RKO (cell line): ENCODE results near the gene MAP3K21.
A peak's percentile ranks its signal among the peaks of the same experiment; 100 is the strongest.

ENCODE experiments used
- DNase-seq: peaks from one replicate; pipeline ENCODE4 v3.0.0-alpha.2; 2016; ENCODE audit warnings: low spot score

The MAP3K21 gene

DNA sequence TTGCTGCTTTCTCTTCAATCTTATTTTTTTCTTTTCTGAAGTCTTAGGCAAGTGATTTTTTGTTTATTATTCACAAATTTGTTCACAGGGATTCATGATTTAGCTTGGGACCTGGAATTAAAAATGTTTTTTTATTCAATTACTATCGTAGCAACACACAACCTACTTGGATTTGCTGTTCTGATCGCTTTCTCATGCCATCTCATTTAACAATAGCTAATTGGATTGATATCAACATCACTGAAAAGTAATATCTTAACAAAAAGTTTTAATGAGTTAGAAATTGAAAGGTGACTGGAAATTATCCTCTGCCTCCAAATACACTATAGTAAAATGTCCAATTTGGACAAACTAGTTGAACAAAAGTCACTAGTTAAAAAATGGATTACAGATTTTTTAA lies 32.4 kb downstream of the MAP3K21 start:
- no peak for DNase-seq

DNA sequence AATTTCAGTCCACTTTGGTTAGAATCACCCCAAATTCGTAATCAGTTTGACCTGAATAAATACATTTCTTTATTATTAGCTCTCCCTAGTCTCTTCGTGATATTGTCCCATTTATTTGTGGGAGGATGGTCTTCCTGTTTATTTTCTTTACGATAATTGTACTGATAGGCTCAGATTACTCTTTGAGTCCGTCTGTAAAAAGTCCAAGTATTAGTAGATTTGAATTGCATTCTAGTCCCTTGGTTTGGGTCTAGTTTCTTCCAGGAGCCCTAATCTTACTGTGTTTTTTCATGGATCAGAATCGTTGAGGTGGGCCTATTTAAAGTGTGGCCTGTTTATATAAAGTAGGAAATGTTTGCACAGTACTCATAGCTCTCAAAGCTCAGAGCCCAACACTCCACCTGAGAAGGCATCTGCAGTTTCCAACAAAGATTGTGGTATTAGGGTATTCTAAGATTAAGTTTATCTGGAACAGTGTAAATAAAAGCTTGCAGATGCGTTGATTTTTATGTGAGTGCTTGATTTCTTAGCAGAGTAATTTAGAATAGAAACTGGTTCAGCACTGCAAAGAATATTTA lies 33.1 kb downstream of the MAP3K21 start:
- no peak for DNase-seq

DNA sequence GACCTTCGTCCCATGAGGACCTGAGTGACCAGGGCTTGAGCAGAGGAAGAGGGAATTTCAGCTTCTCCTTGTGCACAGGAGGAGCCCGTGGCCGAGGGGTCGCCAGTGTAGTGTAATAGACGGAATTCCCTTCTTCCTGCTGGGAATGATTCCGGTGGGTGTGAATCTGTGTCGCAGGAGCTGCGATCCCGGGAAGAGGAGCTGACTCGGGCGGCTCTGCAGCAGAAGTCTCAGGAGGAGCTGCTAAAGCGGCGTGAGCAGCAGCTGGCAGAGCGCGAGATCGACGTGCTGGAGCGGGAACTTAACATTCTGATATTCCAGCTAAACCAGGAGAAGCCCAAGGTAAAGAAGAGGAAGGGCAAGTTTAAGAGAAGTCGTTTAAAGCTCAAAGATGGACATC lies 34.4 kb downstream of the MAP3K21 start:
- DNase-seq = no peak

DNA sequence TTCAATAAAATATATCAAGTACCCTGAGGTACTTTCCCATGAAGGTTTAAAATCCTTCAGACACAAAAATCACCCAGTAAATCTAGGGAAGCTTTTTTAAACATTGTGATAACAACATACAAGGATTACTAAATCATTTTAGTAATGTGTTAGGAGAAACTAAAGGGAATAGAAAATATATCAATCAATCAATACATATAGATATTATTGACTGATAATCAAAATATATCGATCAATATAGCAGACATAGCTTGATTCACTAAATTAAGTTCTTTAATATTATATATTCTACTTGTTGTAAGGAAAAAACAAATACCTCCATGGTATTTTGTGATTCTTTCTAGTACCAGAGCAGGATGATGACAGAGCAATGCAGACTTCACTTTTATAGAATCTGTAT lies 35.2 kb downstream of the MAP3K21 start:
- DNase-seq = no peak

DNA sequence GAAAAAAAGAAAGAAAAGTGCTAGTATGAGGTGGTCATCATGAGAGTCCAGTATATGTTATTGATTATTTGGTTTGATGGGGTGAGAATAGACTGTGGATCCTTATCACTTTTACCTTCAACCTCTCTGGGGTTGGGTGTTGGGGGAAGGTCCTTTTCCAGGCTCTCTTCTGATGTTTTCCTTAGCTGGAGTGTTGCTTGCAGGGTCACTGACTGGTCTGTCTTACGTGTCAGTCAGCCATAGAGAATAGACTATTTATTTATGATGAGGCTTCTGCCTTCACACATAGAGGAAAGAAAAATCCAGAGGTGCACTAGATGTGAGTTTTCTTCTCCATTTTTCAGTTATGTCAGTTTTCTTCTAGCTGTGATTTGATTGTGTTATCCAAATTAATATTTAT lies 36.5 kb downstream of the MAP3K21 start:
- no peak for DNase-seq

DNA sequence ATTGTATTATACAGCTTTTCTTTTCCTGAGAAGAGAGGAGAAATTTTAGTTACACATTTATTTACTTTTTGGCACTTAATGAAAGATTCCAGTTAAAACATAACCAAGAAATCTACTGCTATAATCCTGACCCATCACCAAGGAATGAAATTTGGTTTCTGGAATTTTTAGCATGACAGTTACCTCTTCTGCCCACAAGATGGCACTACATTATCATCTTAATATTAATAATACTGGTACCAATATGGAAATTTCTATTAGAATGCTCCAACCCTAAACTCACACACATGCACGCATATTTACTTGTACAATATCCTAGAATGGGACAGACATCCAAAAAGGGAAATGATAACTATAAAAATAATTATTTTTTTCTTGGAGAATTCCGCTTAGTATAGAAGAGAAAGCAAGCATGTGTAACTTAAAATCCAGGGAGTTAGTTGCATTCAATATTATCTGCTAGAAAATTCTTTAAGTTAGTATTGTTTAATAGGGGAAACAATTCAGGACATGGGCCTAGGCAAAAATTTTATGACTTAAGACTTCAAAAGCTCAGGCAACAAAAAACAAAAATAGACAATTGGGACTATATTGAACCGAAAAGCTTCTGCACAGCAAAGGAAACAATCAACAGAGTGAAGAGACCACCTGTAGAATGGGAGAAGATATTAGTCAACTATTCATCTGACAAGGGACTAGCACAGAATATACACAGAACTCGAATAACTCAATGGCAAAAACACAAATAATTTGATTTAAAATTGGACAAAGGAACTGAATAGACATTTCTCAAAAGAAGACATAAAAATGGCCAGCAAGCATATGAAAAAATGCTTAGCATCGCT lies 37.4 kb downstream of the MAP3K21 start:
- DNase-seq = peak; percentile 28

DNA sequence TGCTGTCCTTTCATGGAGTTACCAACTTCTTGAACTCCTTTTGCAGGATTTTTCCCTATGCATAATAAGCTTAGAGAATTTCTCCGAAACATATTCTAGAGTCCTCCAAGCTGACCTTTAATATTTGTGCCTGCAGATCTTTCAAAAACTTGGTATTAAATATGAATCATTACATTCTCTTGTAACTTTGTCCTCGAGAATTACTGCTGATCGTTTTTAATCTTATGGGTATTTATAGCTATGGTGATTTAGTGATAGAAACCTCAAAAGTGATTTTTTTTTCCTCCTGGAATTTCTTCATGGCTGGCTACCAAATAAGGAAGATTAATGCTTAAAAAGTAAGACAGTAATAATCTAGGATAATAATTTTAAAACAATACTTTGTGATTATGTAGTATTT lies 39.1 kb downstream of the MAP3K21 start:
- no peak for DNase-seq

DNA sequence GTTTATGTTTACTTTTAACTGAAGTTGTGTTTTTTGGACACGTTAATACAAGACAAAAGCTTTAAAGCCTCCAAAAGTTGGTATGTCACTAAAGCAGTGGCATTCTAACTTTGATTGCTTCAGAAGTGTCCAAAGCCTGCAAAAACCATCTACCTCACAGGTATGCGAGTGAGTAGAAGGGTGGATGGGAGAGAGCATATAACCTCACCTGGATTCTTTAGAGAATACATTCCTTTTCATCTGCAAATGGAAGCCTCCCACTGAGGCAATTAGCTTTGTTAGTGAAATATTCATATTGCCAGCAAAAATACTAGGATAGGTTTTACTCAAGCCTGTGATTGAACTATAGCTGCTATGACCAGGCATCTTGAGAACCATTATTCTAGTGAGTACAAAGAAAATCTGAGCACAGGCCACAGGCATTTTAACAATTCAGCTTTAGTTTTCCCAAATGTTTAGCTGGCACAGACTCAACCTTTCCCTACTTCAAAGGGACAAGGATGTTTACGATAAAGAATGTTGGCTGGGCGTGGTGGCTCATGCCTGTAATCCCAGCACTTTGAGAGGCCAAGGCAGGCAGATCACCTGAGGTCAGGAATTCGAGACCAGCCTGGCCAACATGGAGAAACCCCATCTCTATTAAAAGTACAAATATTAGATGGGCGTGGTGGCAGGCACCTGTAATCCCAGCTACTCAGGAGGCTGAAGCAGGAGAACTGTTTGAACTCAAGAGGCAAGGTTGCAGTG lies 39.7 kb downstream of the MAP3K21 start:
- no peak for DNase-seq

DNA sequence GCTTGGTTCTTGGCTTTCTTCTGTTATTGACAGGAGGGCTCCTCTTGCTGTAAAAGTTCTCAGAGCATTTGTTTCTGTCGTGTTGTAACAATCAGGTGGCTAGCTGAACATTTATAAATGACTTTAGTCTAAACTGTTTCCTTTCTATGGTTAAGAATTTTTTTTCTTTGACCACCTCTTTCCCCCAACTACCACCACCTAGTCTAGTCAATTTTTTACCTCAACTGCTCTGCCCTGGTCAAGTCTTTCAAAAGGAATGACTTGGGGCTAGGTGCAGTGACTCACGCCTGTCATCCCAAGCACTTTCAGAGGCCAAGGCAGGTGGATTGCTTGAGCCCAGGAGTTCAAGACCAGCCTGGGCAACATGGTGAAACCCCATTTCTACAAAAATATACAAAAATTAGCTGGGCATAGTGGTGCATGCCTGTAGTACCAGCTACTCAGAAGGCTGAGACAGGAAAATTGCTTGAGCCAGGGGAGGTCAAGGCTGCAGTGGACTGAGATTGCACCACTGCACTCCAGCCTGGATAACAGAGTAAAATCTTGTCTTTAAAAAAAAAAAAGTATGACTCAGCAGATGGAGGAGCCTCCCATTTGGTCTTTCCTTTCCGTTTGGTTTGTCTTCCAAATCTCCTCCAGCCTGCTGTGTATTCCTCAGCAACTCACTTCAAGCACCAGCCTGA lies 40.7 kb downstream of the MAP3K21 start:
- no peak for DNase-seq

DNA sequence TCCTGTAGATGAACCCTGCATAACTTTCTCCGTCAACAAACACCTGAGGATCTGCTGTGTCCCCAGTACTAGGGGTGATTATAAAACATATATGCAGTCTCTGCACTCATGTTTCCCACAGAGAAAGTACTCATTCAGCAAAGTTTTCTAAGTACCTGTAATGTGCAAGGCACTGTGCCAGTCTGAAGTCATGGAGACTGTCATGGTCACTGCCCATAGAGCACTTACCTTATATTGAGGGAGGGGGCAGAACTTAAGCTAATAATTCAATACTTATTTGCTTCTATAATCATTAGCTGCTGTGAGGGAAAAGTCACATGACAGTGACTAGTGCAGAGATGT lies 41.2 kb downstream of the MAP3K21 start:
- DNase-seq = no peak

DNA sequence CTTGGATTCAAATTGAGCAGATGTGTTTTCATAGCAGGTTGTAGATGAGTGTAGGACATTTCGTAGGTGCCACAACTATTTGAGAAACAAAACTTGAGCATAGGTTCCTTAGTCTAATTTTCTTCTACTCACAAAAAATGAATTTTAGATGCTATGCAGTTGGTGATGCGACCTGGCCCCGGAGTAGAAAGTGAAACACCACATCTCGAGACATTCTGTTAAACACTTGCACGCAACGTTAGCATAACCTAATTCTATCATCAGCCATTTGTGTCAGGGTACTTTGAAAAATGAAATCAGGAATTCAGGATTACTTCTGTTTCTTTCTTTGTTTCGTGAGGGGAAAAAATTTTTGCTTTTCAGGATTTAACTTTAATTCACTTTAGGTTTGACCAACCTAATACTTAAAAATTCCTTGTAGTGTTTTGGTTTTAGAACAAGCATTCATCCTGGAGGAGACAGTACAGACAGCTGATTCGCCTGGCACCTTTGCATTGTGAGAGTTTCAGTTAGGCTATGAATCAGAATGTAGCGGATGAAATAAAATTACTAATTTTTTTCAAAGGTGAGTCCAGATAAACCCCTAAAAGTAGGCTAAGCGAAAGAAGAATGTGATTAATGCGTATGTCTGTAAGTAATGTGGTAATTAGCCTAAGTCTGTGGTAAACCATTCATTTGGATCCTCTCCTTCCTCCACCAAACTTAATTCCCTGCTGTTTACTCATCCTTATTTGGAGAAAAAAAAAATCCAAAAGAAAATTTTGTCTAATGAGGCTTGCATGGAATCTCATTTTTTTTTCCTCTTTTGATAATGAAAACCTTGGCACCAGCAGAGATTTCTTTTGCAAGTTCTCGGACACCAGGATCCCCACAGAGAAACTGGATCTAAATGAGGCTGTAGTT lies 44.9 kb downstream of the MAP3K21 start:
- no peak for DNase-seq

DNA sequence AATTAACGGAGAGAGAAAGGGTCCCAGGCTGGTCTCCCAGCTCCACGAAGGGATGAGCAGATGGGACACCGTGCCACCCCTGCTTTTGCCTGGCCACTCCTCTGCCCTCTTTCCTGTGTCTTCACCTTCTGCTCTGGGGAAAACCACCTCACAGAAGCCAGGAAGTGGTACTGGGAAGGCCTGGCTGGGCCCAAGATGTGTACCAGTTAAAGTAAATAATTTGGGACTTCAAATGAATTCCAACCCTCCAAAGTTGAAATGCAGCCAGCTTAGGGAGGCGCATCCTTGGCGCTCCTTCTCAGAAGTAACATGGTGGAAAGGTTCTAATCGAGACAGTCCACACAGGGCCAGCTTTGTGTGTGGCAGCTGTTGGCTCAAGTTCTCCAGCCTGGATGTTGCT lies 45.7 kb downstream of the MAP3K21 start:
- DNase-seq = no peak

DNA sequence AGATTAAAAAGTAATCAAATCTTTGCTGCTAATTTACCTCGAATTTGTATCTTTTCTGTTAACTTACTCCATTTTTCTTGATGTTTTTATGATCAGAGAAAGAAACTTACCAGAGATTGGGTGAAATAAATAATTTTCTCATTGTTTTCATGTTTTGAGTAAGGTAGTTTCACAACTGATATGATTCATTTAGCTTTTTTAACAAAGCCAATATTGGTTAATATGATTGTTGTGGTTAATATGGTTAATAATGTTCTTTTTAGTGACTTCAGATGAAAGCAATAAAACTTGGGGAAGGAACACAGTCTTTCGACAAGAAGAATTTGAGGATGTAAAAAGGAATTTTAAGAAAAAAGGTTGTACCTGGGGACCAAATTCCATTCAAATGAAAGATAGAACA lies 48.1 kb downstream of the MAP3K21 start:
- no peak for DNase-seq

DNA sequence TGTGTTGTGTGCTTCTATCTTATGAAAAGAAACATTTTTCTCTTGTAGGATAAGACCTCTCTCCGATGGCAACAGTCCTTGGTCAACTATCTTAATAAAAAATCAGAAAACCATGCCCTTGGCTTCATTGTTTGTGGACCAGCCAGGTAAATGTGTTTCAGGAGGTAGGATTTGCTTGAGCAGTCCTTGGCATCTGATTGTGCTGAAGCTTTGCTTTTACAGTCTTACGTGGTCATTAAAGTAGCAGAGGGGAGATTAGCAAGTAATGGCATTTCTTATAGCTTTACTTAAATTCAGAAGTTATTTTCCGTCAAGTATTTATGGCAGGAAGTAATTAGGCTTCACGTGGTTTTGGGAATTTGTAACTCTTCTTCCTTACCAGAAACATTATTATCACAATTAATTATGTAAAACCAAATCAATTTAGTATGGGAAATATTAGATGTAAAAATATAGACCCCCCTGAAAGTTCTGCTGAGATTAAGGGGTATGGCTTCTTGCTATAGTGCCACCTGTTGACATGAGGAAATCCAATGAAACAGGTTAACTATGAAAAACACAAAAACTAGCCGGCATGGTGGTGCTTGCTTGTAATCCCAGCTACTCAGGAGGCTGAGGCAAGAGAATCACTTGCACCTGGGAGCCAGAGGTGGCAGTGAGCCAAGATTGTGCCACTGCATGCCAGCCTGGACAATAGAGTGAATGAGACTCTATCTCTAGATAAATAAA lies 49.0 kb downstream of the MAP3K21 start:
- no peak for DNase-seq

DNA sequence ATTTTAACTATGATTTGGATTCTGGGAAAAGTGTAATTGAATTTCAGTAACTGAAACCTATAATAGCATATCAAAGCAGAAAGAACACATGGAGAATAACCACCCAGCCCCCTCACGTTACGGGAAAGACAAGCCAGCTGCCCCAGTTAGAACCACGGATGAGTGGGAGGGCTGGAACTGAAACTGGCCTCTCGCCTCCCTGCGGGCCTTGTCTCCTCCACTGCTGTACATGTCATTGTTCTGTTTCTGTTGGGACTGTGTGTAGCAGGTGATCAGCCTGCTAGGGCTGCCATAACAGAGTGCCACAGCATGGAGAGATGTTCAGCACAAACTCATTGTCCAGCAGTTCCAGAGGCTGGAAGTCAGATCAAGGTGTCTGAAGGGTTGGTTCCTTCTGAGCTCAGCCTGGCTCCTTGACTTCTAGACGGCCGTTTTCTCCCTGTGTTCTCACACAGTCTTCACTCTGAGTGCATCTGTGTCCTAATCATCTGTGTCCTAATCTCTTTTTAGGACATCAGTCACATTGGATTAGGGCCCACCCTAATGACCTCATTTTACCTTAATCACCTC lies 52.4 kb downstream of the MAP3K21 start:
- no peak for DNase-seq

DNA sequence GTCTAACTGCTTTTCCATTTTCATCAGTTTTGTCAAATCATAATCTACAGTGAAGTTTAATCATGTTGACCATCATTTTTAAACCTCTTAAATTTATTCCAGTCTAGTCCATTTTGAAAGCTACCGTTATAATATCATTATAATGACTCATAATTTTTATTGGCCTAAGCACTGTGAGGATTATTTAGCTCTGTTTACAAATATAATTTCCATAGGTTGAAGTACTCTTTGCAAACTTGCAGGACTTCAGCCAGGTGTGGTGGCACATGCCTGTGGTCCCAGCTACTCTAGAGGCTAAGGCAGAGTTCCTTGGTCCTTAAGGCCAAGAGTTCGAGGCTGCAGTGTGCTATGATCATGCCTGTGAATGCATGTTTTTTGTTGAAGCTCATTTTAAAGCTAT lies 54.3 kb downstream of the MAP3K21 start:
- no peak for DNase-seq

DNA sequence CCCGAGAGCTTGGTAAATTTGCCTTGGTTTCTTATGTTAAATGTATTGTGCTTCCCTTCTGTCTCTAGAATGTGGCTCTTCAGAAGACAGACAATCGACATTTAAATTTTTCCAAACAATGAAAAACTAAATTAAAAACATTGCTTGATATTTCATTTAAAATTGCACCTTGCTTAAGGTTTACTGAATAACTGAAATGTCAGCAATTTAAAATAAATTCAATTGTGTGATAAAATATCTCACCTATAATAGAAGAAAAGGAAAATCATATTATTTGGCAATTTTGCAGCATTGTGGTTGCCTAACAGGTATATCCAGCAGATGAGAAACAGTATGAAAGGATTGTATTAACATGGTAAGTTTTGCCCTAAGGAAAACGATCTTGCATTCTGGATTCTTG lies 56.5 kb downstream of the MAP3K21 start:
- DNase-seq = no peak

DNA sequence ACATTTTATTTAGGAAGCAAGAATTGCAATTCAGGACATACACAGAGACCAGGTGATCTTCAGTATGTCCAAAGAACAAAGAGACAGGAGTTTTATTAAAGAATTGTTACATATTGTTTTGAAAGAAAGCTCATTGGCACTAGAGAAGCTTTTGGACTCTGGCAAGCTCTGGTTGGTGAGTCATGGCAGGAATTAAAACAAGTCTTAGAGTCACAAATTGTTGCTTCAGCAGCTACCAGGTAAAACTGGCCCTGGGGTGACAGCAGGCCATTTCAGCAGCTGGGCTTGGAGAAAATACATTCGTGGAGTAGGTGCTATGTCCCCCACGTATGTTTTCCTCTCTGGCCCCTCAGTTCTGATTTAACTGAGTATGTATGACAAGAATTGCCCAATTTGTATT lies 58.8 kb downstream of the MAP3K21 start:
- peak; percentile 15 for DNase-seq

DNA sequence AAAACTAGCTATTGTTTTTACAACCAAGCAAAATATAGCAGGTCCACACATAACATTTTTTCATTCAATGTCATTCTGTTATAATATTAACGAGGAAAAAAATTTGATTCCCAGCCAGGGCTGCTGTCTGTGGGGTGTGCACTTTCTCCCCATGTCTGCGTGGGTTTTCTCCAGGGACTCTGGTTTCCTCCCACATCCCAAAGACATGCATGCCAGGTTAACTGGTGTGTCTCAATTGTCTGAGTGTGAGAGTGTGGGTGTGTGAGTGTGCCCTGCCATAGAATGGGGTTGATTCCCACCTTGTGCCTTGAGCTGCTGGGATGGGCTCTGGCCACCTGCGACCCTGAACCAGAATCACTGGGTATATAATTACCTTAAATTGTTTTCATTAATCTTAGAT lies 60.1 kb downstream of the MAP3K21 start:
- DNase-seq = no peak

DNA sequence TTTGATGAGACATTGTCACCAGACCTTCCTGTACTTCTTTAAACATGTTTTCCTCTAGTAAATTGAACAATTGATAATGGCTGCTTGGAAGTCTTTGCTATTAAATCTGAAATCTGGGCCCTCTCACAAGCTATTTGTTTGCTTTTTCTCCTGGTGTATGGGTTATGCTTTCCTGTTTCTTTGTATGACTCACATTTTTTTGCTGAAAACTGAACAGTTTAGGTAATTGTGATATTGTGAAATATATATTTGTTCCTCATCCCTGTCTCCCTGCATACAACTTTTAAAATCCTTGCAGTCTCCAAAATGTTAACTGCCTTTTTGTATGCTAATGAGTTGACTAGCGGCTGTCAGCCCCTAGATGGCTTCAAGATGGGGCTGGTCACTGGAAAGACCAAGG lies 61.6 kb downstream of the MAP3K21 start:
- DNase-seq = no peak

DNA sequence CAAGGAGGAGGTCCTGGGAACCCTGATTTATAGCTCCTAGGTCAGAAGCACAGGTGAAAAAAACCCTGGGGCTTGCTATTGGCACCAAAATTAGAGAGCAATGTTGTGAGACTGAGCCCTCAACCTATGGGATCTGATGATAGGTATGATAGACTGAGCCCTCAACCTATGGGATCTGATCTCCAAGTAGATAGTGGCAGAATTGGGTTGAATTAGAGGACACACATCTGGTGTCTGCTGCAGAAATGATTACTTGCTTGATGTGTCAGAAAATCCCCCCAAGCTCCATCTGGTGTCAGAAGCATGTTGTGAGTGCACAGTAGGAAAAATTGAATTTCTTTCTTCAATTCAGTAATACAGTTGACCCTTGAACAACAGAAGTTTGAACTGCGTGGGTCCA lies 62.4 kb downstream of the MAP3K21 start:
- DNase-seq = no peak
